Fibroblast of skin of back (primary cell): ENCODE results near the gene NRG3.
A peak's percentile ranks its signal among the peaks of the same experiment; 100 is the strongest.
"Not testable (repeated sequence)": the region's sequence is repeated elsewhere in the genome, so short reads cannot be mapped to it uniquely, and the experiment has no call there.

Source experiments
- DNase-seq: peaks from one replicate; pipeline ENCODE4 v3.0.0-alpha.2; 2013

Gene NRG3

DNA sequence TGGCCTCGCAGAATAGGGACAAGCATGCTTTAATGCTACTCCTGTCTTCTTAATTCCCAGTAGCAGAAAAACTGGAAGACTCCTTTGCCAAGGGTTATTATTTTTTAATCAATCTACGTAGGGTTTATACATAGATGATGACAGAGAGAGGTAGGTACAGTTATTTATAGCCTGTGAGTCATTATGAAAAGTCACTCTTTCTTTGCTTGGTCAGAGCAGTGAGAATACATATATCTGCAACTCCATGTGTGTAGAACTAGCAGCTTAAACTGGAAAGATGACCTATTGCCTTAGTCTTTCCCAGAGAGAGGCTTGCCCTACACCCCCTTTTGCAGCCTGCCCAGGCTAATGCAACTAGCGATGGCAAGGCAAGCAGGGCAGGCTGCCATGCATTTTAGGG is 1050.6 kb downstream of the NRG3 start:
- DNase-seq, result peak; percentile 20

DNA sequence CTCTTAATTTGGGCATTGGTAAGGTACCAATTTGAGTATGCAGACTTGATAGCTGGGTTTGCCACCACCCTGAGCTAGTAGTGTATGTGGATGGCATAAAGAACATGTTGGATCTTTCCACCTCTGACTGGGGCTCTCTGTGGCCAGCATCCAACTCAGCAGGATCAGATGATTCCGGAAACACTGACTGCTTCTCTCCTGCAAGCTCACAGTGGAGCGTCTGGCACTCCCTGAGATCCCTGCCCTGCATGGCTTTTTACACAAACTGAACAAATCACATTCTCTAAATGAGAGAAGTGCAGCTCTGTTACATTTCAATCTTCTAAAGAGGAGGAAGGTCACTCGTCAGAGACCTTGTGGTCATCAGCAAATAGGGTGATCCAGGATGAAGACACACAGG is 1057.5 kb downstream of the NRG3 start:
- DNase-seq, result no peak

DNA sequence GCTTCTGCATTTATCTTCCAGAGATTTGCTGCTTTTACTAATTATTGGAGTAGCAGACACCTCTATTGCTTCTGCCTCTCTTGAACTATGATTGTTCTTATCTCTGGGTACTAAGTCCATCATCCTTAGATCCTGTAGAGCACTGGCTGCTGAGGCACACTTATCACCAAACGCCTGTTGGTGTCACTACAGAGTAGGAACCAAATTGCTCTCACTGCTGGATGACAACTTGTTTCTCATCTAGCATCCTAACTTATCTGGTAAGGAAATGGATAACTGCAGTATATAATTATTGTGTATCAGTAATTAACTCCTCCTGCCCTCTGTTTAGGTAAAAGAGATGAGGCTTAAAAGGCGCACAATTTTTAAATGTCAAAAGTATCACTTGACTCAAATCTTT is 1059.4 kb downstream of the NRG3 start:
- DNase-seq, result no peak

DNA sequence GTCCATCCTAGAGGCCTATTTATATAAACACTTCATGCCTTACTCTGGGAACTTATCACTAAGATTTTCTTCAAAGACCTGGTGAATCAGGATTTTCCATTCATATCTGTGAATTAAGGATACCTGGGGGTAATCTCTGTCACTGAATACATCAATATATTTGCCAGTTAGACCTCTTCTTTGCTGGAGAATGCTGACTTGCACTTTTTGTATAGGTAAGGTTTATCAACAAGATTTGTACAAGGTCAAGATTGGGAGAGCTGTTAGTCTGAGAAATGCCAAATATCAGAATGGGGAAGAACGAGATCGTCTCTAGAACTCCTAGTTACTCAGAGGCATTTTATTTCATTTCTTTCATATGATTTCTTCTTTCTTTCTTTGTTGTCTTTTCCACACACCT is 1060.0 kb downstream of the NRG3 start:
- DNase-seq, result no peak

DNA sequence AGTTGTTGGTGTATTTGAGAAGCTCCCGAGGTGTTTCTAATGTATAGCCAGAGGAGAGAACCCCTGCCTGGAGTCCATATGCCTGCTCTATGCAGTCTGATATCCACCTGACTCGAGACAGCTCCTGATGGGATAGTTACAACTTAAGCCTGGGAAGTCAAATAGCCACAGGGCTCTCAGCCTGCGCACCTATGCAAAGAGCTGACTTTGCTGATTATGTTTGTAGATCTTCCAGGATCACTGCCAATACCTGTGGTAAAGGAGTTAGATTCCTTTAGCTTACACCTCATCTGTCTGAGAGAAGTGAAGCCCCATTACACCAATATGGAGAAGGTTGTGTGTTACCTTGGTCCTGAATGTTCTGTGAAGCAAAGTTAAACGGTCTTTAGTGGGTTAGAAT is 1063.3 kb downstream of the NRG3 start:
- DNase-seq, result no peak

DNA sequence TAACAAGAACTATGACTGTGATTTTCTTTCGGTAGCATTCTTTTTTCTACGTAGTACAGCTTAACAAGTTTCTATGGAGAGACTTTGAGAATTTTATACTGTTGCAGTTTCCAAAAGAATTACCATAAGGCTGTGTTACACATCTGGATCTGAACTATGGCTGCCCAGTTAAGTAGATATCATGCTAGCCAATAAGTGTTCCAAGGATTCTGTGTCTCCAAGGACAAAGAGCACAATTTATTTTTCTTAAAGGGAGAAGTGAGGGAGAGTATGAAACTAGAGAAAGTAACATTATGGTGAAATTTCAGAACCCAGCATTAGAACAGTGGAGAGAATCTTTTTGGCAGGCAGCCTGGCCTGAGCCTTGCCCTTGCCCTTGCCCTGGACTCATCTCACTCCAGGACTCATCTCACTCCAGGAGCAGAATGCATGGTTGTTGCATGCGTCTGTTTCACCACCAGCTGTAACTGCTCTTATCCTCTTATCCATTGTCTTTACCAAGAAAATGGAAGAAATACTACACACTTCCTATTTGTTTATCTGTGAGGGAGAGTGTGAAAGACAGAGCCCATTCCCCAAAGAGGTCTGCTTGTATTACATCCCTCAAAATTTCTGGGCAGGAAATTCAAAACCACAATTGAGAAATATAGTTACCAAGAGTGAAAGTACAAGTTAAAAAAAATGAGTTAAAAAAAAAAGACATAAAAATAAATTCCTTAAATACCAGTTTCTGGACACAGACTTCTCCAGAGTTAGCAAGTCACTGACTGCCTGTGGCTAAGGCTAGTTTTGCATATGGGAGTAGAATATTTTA is 1067.5 kb downstream of the NRG3 start:
- DNase-seq, result peak; percentile 46

DNA sequence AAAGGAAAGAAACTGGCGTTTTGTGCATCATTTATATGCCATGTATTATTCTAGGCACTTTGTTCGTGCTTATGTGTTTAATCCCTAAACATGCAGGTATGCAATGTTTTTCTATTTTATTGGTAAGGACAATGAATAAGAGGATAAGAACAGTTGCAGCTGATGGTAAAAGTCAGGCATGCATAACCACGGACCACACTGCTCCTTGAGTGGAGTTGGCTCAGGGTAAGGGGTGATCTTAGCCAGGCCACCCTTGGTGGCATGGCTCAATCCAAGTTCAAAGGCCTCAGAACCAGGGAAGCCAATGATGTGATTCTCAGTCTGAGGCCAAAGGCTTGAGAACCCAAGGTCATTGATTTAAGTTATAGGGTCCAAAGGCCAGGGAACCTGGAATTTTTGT is 1068.1 kb downstream of the NRG3 start:
- DNase-seq, result no peak

DNA sequence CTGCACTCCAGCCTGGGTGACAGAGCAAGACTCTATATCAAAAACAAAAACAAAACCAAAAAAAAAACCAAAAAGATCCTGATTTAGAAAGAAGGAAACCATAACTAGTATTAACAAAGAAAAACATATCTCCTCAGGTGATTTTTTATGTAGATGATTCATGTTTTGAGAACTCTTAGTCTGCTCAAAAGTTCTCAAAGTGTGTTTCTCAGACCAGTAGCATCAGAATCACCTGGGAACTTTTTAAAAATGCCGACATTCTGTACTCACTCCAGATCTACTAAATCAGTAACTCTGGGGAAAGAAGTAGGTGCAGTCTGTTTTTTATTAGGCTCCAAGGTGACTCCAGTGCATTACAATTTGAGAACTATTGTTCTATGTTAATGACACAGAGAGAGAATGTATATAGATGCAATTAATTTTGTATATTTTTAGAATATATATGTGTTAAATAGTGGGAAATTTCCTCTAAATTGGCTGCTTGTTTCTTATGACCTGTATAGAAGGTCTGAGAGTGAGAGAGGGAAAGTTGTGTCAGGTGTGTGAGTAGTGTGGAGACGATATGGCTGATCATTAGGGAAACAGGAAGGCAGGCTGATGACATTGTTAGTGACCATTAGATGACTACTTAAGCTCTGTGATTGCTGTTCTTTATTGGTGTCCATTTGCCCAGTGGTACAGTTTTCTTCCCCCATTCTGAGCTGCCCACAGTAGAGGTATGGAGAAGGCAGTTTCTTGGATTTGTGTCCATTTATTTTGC is 1075.0 kb downstream of the NRG3 start:
- DNase-seq, result no peak

DNA sequence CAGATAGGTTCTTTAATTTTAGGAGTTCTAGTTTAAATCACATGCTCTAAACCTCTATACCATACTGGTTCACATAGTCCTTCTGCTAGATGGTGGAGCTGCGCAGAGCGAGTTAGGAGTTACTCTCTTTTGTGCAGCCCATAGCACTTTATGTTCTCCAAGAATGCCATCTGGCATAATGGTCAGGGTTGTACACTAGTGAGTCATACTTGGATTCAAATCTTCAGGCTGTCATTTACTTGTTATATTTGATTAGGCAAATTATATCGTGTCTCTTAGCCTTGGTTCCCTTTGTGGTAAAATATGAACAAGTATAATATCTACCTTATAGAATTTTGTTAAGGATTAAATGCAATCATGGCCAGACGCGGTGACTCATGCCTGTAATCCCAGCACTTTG is 1078.3 kb downstream of the NRG3 start:
- DNase-seq, result peak; percentile 0

DNA sequence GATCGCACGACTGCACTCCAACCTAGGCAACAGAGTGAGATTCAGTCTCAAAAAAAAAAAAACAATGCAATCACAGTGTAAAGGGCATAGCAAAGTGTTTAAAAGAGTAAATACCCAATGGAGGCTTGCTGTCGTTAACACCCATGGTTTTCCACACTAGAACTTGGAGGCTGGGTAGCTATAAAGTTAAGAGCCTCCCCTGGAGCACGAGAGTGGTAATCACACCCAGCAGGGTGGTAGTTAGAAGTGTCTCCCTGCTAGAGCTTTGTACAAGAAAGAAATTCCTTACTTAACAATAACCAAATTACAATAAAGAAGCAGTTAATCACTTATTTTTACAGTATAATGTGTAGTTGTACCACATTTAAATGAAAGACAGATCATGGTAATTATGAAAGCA is 1078.9 kb downstream of the NRG3 start:
- no peak for DNase-seq

DNA sequence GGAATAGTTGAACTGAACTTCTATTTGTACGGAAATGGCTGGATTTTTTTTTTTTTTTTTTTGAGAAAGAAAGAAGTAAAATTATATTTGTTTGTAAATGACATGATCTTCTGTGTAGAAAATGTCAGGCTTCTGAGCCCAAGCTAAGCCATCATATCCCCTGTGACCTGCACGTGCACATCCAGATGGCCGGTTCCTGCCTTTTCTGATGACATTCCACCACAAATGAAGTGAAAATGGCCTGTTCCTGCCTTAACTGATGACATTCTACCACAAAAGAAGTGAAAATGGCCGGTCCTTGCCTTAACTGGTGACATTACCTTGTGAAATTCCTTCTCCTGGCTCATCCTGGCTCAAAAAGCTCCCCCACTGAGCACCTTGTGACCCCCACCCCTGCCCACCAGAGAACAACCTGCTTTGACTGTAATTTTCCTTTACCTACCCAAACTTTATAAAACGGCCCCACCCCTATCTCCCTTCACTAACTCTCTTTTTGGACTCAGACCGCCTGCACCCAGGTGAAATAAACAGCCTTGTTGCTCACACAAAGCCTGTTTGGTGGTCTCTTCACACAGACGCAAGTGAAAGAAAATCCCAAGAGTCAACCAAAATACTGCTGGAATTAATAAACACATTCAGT is 1085.5 kb downstream of the NRG3 start:
- DNase-seq, result not testable (repeated sequence)

DNA sequence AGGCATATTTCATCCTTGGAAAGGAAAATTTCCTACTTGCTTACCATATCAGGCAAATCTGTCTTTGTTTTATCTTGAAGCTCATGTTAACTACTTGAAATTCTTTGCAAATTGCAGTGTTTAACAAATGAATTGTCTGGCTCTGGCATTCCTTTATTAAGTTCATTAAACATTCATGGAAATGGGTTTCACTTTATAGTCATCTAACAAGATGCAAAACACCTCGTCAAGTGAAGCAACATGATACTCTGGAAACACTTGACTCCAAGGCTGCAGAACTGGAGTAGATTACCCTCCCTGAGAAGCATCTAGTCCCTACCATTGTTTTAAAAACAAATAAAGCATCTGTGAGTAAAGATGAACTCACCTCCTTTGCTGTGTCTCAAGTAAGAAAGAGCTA is 1086.9 kb downstream of the NRG3 start:
- no peak for DNase-seq

DNA sequence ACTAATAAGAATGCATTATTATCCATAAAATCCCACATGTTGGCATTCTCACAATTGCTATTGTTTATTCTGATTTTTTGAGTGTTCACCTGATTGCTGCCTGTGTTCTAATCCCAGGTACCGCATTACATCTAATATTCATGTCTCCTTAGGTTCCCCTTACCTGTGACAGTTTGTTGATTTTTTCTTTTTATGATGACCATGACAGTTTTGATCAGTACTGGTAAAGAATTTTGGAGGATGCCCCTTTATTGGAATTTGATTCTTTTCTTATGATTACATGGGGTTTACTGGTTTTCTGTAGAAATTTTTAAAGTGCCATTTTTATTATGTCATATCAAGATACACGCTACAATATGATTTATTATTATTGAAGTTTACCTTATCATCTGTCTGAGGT is 1091.1 kb downstream of the NRG3 start:
- no peak for DNase-seq

DNA sequence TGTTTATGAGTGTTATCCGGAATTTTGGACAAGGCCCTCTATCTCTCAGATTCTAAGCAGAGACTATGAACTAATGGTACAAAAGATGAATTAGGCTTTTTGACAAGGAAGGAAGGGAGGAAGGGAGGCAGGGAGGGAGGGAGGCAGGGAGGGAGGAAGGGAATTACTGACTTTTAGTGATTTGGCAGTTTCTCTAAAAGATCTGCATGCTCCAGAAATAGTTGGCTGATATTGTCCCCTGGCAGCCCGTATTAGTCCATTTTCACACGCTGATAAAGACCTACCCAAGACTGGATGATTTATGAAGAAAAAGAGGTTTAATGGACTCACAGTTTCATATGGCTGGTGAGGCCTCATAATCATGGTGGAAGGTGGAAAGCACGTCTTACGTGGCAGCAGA is 1093.5 kb downstream of the NRG3 start:
- no peak for DNase-seq

DNA sequence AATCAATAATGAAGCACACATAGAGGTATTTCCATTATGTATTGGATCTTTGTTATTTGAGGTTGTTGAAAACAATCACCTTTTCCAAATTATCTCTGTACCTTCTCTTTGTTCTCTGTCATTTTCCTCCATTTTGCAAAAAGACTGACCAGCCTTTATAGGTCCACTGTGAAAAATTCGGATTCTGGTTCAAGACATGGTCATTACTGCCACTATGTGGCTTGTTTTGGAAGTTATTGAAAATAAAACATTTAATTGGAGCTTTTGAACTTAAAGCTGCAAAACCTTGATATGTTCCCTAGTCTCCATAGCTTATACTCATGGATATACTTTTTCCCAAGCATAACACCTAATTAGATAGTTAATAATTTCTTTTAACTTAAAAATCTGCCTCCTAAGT is 1094.4 kb downstream of the NRG3 start:
- DNase-seq, result peak; percentile 20

DNA sequence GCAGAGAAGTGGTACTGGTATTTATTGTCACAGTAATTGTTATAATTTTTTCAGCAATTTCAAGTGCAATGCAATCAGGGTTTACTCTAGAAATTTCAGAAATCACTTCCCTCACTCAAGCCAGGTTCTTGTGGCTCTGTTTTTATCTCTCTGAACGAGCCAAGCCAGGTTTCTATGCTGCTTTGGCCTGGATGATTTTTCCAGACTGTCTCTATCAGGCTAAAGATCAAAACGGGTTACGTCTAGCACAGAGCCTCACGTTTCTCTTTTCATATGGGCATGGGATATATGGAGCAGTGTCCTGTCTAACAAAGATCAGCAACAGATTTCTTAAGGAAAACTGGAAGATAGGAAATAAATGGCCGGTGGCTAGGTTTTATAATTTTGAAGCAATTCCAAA is 1105.3 kb downstream of the NRG3 start:
- no peak for DNase-seq

DNA sequence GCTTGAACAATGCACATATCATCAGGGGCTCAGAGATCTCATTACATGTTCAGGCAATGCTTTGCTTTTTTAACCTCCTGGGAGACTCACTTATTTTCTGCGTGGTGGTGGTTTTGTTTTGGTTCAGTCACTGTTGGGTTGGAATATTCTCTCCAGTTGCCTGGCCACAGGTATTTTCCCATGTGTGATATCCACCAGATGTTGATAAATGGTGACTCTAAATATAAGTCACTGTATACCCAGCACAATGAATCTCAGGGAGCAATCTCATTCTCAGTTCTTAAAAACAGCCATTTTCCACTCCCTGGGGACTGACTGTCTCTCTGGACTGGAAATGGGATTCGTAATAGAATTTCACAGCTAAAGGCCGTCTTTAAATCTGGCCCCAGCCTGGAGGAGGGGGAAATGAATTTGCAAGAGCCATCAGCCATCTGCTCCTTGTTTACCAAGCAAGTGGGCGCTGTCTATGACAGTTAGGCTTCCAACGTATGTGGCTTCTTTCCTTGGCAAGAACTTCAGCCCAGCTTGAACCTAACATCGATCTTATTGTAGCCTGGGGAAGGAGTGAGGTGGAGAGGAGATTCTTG is 1106.2 kb downstream of the NRG3 start:
- DNase-seq, result peak; percentile 92

DNA sequence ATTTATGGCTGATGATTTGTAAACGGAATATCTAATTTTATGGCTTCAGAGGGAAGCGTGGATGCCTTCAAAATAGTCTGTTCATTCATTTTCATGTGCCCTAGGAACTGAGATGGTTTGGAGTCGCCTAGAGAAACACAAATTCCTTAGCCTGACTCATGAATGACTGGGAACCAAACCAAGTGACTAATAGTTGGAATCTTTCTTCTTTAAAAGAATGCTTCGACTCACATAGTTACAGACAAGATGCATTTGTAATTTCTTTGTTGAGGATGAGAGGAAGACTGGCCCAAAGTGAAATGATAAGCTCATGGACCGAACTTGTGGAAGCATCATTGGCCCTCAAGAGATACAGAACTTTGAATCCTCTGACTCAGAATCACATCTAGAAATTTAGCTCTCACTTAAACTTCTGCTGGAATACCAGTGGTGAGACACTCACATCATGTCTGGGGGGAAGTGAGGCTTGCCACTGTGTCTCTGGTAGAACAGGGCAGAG is 1107.2 kb downstream of the NRG3 start:
- DNase-seq, result peak; percentile 98

DNA sequence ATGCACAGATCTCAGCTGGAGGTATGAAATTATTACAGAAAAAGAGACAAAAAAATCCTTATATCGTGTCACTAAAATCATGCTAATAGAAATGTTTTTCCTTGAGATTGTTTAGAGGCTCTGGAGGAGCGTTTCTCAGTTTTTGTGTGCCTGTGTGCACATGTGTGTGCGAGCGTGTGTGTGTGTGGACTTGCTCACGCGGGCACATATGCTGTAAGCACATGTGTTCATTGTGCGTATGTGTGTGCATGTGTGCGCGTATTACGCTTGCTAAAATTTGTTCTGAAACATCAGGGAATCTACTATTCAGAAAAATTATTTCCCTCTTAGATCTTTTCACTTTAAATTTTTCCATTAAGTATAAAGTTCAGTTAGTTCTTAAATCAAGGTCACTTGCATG is 1111.2 kb downstream of the NRG3 start:
- DNase-seq, result no peak

DNA sequence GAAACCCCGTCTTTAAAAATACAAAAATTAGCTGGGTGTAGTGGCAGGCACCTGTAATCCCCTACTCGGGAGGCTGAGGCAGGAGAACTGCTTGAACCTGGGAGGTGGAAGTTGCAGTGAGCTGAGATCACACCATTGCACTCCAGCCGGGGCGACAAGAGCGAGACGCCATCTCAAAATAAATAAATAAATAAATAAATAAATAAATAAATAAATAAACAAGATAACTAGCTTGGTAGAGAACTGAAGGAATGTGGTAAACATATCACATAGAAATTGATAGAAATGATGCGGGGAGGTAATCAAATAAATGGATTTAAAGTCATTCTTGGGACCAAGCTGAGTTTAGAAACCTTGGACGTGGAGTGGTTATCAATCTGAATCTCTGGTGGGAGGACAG is 1131.5 kb downstream of the NRG3 start:
- DNase-seq, result not testable (repeated sequence)

DNA sequence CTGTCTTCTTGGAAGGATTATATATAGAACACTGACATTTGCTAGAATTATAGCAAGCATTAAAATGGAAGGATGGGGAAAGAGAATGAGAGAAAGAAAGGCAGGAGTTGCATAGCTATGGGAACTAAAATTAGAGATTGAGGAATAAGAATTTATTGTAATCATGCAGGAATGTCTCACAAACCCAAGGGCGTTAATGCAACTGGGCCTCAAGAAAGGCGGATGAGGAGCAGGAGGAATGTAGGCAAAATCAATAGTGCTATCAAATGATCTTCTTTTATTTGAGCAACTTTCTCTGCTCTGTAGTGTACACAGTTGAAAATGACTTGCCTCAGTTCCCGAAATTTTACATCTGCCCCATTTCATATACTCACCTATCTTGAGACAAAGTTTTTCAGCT is 1132.5 kb downstream of the NRG3 start:
- DNase-seq, result no peak

DNA sequence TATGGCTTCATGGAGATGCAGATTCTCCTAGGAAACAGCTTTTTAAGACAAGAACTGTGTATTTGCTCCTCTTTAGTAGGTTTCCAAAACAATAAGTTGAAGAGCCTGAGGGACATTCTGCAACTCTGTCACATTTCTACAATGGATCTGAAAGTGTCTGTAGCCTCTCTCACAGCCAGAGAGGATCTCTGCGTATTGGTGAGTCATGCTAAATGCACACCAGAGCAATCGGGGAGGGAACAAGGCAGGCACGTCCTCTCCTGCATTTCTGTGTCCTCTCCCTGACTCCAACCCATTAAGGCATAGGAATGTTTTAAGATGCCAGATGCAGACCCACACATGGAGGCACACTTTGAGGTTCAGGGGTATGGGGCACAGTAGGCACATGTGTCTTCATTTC is 1137.9 kb downstream of the NRG3 start:
- DNase-seq, result peak; percentile 86
